AG04450 (cell line): ENCODE measurements around the gene GRIN1. TPM values are rescaled to one million over a fixed set of nuclear protein-coding genes. Genes with fewer than 3 reads are reported as not detected.

ENCODE experiments used
- CTCF ChIA-PET: fragments of 300-600, 350-600 bp; formaldehyde crosslinking; extraction: SDS; loops from one replicate; lab custom pipeline; 2022; ENCODE audit warnings: antibody characterized with exemption, inconsistent platforms; lab: Charles Lee
- POLR2A ChIA-PET: fragments of 350-600 bp; formaldehyde crosslinking; extraction: SDS; loops from one replicate; lab custom pipeline; 2021; ENCODE audit warnings: antibody characterized with exemption, inconsistent platforms; lab: Yijun Ruan, JAX
- DNase-seq: peaks from one replicate; pipeline ENCODE4 v3.0.0-alpha.2; 2011; ENCODE audit warnings: low read depth, low spot score
- H3K27ac ChIP-seq: one replicate; pipeline ENCODE4 v1.5.1; 2012; ENCODE audit warnings: low read depth, low read length, control low read depth
- H3K27me3 ChIP-seq: one replicate; pipeline ENCODE4 v1.6.0; 2012; ENCODE audit warnings: low read length; ENCODE audit not compliant: control insufficient read depth, insufficient read depth
- H3K4me3 ChIP-seq: 2 replicates; pipeline ENCODE4 v1.5.1; 2011; ENCODE audit warnings: mild to moderate bottlenecking, low read depth, low read length, control low read depth
- H3K9me3 ChIP-seq: 2 replicates; pipeline ENCODE4 v1.5.1; 2012; ENCODE audit warnings: low read length; ENCODE audit not compliant: control insufficient read depth, insufficient read depth
- polyA plus RNA-seq: library from polyadenylated mRNA; depleted of rRNA; stranded (reverse); fragments of >200 nt; gene quantifications from 2 replicates; pipeline ENCODE4 v1.2.3, GENCODE V29; 2011
- TF ChIP-seq, protein P1 (sequence below): IDR thresholded peaks from 2 replicates; pipeline ENCODE4 v1.5.1; 2011; ENCODE audit warnings: low read depth, low read length, control low read depth, inconsistent platforms

Gene GRIN1
- polyA plus RNA-seq, 1 experiment, result not detected

DNA sequence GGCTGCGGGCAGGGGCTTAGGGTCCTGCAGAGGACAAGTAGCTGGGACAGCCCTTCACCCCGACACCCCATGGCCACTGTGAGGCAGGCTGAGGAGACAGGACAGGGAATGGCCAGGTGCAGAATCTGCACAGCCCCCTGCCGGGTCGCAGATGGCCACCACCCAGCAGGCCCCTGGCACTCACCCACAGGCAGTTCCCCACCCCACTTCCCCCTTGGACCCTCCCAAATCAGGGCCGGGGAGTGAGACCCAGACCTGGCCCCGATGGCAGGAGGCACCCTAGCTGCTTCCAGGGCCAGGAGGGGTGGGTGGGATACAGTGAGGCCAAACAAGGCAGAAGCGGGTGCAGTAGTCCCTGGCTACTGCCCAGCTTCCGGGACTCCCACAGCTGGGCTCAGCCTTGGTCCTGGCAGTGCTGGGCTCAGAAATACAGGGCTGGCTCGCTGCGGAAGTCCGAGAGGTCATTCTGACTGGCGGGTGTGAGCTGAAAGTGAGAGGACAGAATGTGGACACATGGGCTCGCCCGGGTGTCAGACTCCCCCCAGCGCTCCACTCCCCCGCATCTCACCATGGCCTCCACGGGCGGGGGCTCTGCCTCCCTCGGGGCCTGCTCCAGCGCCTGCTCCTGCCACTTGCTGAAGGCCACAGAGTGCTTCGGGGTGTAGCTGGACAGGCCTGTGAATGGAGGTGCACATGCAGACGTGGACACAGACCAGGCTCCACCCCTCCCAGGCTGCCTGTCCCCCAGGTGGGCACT lies 52.9 kb downstream of the GRIN1 start:
- Histone ChIP-seq H3K4me3 (no peak overlapping the region), H3K9me3 (no peaks in the 10 kb centered on the region; the same call in 1 of the 2 replicates), H3K27ac (no peak overlapping the region), H3K27me3 (no peaks in the 10 kb centered on the region)
- no peak for DNase-seq
- TF ChIP-seq, protein P1, sequence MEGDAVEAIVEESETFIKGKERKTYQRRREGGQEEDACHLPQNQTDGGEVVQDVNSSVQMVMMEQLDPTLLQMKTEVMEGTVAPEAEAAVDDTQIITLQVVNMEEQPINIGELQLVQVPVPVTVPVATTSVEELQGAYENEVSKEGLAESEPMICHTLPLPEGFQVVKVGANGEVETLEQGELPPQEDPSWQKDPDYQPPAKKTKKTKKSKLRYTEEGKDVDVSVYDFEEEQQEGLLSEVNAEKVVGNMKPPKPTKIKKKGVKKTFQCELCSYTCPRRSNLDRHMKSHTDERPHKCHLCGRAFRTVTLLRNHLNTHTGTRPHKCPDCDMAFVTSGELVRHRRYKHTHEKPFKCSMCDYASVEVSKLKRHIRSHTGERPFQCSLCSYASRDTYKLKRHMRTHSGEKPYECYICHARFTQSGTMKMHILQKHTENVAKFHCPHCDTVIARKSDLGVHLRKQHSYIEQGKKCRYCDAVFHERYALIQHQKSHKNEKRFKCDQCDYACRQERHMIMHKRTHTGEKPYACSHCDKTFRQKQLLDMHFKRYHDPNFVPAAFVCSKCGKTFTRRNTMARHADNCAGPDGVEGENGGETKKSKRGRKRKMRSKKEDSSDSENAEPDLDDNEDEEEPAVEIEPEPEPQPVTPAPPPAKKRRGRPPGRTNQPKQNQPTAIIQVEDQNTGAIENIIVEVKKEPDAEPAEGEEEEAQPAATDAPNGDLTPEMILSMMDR, result no peak
- ChIA-PET POLR2A (no interaction called here), CTCF (interaction anchor here (1.3 kb wide), 1 partner anchor 45 kb away, joined by 4 read pairs; no protein-coding TSS in a partner anchor)

DNA sequence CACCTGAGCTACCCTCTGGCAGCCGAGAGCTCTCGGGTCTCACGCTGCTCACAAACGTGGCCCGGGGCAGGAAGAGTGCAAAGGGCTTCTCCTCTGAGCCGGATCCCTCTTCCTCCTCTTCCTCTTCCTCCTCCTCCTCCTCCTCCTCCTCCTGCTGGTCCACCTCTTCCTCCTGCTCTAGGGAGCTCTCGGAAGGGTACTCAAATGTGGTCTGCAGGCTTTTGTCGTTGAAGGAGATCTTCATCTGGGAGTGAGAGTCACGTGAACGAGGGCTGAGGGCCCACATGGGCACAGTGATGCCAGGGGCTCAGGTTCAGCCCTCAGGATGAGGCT lies 53.5 kb downstream of the GRIN1 start:
- Histone ChIP-seq H3K27me3 (no peaks in the 10 kb centered on the region), H3K27ac (no peak overlapping the region), H3K9me3 (no peaks in the 10 kb centered on the region; the same call in 1 of the 2 replicates), H3K4me3 (no peak overlapping the region)
- TF ChIP-seq, protein P1, result no peak
- no peak for DNase-seq
- CTCF ChIA-PET, result interaction anchor here (0.6 to 1.3 kb wide), 2 partner anchors 44 to 68 kb away, joined by 3 to 4 read pairs; no protein-coding TSS in a partner anchor
- POLR2A ChIA-PET, result interaction anchor here (0.6 to 1.1 kb wide), 2 partner anchors 48 to 402 kb away, joined by 3 read pairs; partner anchors contain the start of gene TUBB4B

DNA sequence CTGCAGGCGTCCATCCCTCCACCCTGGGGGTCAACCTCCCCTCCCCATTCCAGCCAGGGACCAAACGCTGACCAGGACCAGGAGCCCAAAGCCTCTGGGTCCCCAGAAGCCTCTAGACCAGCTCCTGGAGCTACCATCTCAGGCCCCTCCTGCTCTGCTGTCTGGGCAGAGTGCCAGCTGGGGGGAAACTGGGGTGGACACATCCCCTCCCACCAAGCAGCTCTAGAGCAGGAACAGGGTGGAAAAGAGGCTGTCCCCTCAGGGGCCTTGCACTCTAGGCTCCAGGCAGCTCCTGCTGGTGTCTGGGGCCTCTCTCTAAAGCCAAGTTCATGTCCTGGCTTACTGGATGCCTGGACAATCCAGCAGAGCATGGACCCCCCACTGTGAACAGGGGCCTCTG lies 53.9 kb downstream of the GRIN1 start:
- DNase-seq, result no peak
- ChIA-PET POLR2A (interaction anchor here (0.6 to 1.1 kb wide), 2 partner anchors 48 to 402 kb away, joined by 3 read pairs; partner anchors contain the start of gene TUBB4B), CTCF (interaction anchor here (0.6 to 1.3 kb wide), 2 partner anchors 44 to 69 kb away, joined by 3 to 4 read pairs; no protein-coding TSS in a partner anchor)
- Histone ChIP-seq H3K9me3 (no peaks in the 10 kb centered on the region; the same call in 1 of the 2 replicates), H3K27me3 (no peaks in the 10 kb centered on the region), H3K4me3 (no peak overlapping the region), H3K27ac (no peak overlapping the region)
- TF ChIP-seq, protein P1, result no peak

DNA sequence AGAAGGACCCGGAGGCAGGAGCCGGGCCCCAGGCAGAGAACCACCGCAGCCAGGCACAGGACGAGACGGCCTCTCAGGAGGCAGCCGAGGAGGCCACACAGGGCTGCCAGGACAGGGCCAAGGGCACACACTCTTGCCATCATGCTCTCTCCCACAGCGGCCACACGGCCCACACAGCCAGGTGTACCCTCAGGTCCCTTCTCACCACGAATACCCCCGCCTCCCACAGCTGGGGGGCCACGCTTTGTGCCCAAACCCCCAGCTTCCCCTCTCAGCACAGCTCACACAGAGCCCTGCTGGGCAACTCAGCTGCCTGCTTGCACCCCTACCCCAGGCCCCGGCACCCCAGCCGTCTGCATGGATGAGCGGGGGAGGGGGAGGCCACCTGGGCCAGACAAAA lies 54.8 kb downstream of the GRIN1 start:
- TF ChIP-seq, protein P1, result no peak
- no peak overlapping the region for H3K4me3 ChIP-seq
- POLR2A ChIA-PET, result no interaction called here
- no peaks in the 10 kb centered on the region for H3K27me3 ChIP-seq
- no peak overlapping the region for H3K27ac ChIP-seq
- no peaks in the 10 kb centered on the region; the same call in 1 of the 2 replicates for H3K9me3 ChIP-seq
- CTCF ChIA-PET, result interaction anchor here (1.5 kb wide), 1 partner anchor 43 kb away, joined by 4 read pairs; no protein-coding TSS in a partner anchor
- DNase-seq, result no peak

DNA sequence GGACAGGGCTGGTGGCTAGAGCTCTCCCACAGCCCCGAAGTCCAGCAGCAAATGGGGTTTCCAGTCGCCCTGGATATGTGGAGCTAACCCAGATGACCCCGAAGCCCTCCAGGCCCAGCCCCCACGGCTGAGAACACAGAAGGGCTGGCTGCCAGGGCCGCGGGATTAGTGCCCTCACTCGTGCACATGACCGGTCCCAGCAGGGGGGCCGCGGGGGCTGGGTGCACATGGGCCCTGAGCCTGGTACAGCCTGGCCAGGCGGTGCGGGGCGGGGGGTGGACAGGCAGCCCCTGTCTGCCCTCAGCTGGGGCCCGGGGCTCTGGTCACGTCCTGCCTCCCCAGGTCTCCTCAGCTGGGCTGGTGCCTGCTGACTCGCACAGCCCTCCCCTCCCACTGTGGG lies 55.4 kb downstream of the GRIN1 start:
- Histone ChIP-seq H3K27me3 (no peaks in the 10 kb centered on the region), H3K9me3 (no peaks in the 10 kb centered on the region; the same call in 1 of the 2 replicates), H3K4me3 (no peak overlapping the region), H3K27ac (no peak overlapping the region)
- TF ChIP-seq, protein P1, result no peak
- ChIA-PET POLR2A (interaction anchor here (1.0 kb wide), 1 partner anchor 46 kb away, joined by 4 read pairs; the partner anchor contains the start of gene TUBB4B), CTCF (interaction anchor here (1.5 kb wide), 1 partner anchor 42 kb away, joined by 4 read pairs; no protein-coding TSS in a partner anchor)
- DNase-seq, result no peak
